ENCODE results near the gene PLCXD3.

- TF ChIP-seq POLR2AphosphoS5 (IDR thresholded peaks at IDR 0.05) (no peak), CTCF (IDR thresholded peaks at IDR 0.05) (no peak), POLR2A (IDR thresholded peaks at IDR 0.05) (no peak)
These were observed 97.3 kb downstream of the PLCXD3 start for GRCh38 chr5:41413074-41413473.
